SU-DHL-6 (cell line): ENCODE data around the gene ETFB.

Experiments used
- H2AFZ ChIP-seq: fragments of 200-600 bp; sonication (generic); 2 replicates; pipeline ENCODE4 v1.6.1; 2014; ENCODE audit warnings: low read depth, mild to moderate bottlenecking, moderate library complexity, mixed read lengths, antibody characterized with exemption, low read length; ENCODE audit not compliant: severe bottlenecking
- H3F3A ChIP-seq: fragments of 200-600 bp; shearing (Covaris generic); 2 replicates; pipeline ENCODE4 v1.6.0; 2016; ENCODE audit warnings: antibody characterized with exemption, mild to moderate bottlenecking; ENCODE audit not compliant: insufficient read depth
- H3K27ac ChIP-seq: fragments of 200-600 bp; sonication (generic); 2 replicates; pipeline ENCODE4 v1.5.1; 2016; ENCODE audit warnings: low read depth, mild to moderate bottlenecking, low read length, moderate library complexity, mixed read lengths
- H3K27me3 ChIP-seq: fragments of 200-600 bp; sonication (generic), shearing (Covaris generic); 2 replicates; pipeline ENCODE4 v1.6.0; 2014; ENCODE audit warnings: mild to moderate bottlenecking, low read length
- H3K36me3 ChIP-seq: fragments of 200-600 bp; sonication (generic); 2 replicates; pipeline ENCODE4 v1.6.1; 2014; ENCODE audit warnings: mild to moderate bottlenecking, low read length, mixed read lengths
- H3K4me2 ChIP-seq: fragments of 300-600, 200-600 bp; shearing (Covaris generic), sonication (generic); 2 replicates; pipeline ENCODE4 v1.6.0; 2014; ENCODE audit warnings: low read length, low read depth, mild to moderate bottlenecking; ENCODE audit not compliant: poor library complexity, severe bottlenecking
- H3K4me3 ChIP-seq: fragments of 200-600 bp; sonication (generic); 2 replicates; pipeline ENCODE4 v1.5.1; 2014; ENCODE audit warnings: antibody characterized with exemption, low read length, mild to moderate bottlenecking, mixed read lengths; ENCODE audit not compliant: insufficient read depth, poor library complexity, severe bottlenecking
- H3K79me2 ChIP-seq: fragments of 200-600 bp; sonication (generic); 2 replicates; pipeline ENCODE4 v1.6.1; 2014; ENCODE audit warnings: mild to moderate bottlenecking, low read length, moderate library complexity; ENCODE audit not compliant: insufficient read depth
- H3K9ac ChIP-seq: fragments of 200-600 bp; sonication (generic); 2 replicates; pipeline ENCODE4 v1.7.0; 2014; ENCODE audit warnings: mild to moderate bottlenecking, low read length
- H3K9me2 ChIP-seq: fragments of 200-600 bp; sonication (generic); replicated peaks from 2 replicates; pipeline ENCODE4 v1.6.1; 2014; ENCODE audit warnings: low read length; ENCODE audit not compliant: insufficient read depth
- H3K9me3 ChIP-seq: fragments of 200-600 bp; sonication (generic); 2 replicates; pipeline ENCODE4 v1.6.1; 2014; ENCODE audit warnings: low read length, mixed read lengths; ENCODE audit not compliant: insufficient read depth
- H4K20me1 ChIP-seq: fragments of 200-600 bp; sonication (generic); 2 replicates; pipeline ENCODE4 v1.6.1; 2014; ENCODE audit warnings: low read depth, mild to moderate bottlenecking, antibody characterized with exemption, low read length, moderate library complexity, mixed read lengths
- CTCF ChIP-seq: fragments of 200-600 bp; sonication (generic); IDR thresholded peaks from one replicate; pipeline ENCODE4 v1.5.1; 2017; ENCODE audit warnings: antibody characterized with exemption, mild to moderate bottlenecking, low read length, moderate library complexity; ENCODE audit not compliant: insufficient read depth, poor library complexity, severe bottlenecking
- EZH2phosphoT487 ChIP-seq: fragments of 200-600 bp; sonication (generic), shearing (Covaris generic); conservative IDR thresholded peaks from 2 replicates; pipeline ENCODE4 v1.6.1; 2018; ENCODE audit warnings: mild to moderate bottlenecking, antibody characterized with exemption, low read length, moderate library complexity, mixed read lengths

ETFB gene

GRCh38 chr19:51347209-51347928, 18.8 kb downstream of the ETFB start:
- Histone ChIP-seq H4K20me1 (no peaks in the 10 kb centered on the region), H3K27ac (no peak overlapping the region), H3K4me2 (no peak overlapping the region), H3K9me3 (no peaks in the 10 kb centered on the region), H3K9me2 (no peaks in the 10 kb centered on the region), H3K79me2 (no peaks in the 10 kb centered on the region), H3K27me3 (no peaks in the 10 kb centered on the region), H2AFZ (no peak overlapping the region), H3K9ac (no peak overlapping the region), H3F3A (no peaks in the 10 kb centered on the region), H3K36me3 (no peaks in the 10 kb centered on the region; the same call in 1 of the 2 replicates), H3K4me3 (no peak overlapping the region)
- TF ChIP-seq CTCF: no peak
- no peak for TF ChIP-seq EZH2phosphoT487

GRCh38 chr19:51346742-51347141, 19.4 kb downstream of the ETFB start:
- no peaks in the 10 kb centered on the region for H3K27me3 ChIP-seq
- no peaks in the 10 kb centered on the region for H3K9me2 ChIP-seq
- no peaks in the 10 kb centered on the region for H3F3A ChIP-seq
- H3K9ac ChIP-seq: no peak overlapping the region
- no peaks in the 10 kb centered on the region for H3K79me2 ChIP-seq
- H3K4me3 ChIP-seq: no peak overlapping the region
- TF ChIP-seq EZH2phosphoT487 (no peak), CTCF (no peak)
- H3K9me3 ChIP-seq: no peaks in the 10 kb centered on the region
- no peak overlapping the region for H2AFZ ChIP-seq
- H3K36me3 ChIP-seq: no peaks in the 10 kb centered on the region; the same call in 1 of the 2 replicates
- no peak overlapping the region for H3K27ac ChIP-seq
- H4K20me1 ChIP-seq: no peaks in the 10 kb centered on the region
- H3K4me2 ChIP-seq: no peak overlapping the region

- Histone ChIP-seq H3K36me3 (no peaks in the 10 kb centered on the region; the same call in 1 of the 2 replicates), H3K79me2 (no peaks in the 10 kb centered on the region), H3K9me3 (no peaks in the 10 kb centered on the region), H3K4me3 (no peak overlapping the region), H3K27me3 (no peaks in the 10 kb centered on the region), H2AFZ (no peak overlapping the region), H3K4me2 (no peak overlapping the region), H4K20me1 (no peaks in the 10 kb centered on the region), H3K9ac (no peak overlapping the region), H3K27ac (no peak overlapping the region), H3F3A (no peaks in the 10 kb centered on the region), H3K9me2 (no peaks in the 10 kb centered on the region)
- TF ChIP-seq EZH2phosphoT487: no peak
- no peak for TF ChIP-seq CTCF
Measured at GRCh38 chr19:51345076-51345620, 21.0 kb downstream of the ETFB start.
